PFSK-1 (cell line): ENCODE data around the gene MC1R.

Experiments
- TAF1 ChIP-seq: IDR thresholded peaks from 2 replicates; pipeline ENCODE4 v1.6.1; 2012; ENCODE audit warnings: low read length, control low read depth, borderline replicate concordance; ENCODE audit not compliant: insufficient read depth
- TF ChIP-seq, protein P1 (sequence below), 2 experiments: IDR thresholded peaks; 2 replicates each; pipeline versions ENCODE4 v1.6.1 to v1.8.0; 2011 to 2012; ENCODE audit warnings: low read depth in 2 of 2, low read length in 2 of 2, control low read depth in 1 of 2, inconsistent platforms in 1 of 2, mild to moderate bottlenecking in 1 of 2, moderate library complexity in 1 of 2; ENCODE audit not compliant: insufficient read depth in 1 of 2

DNA sequence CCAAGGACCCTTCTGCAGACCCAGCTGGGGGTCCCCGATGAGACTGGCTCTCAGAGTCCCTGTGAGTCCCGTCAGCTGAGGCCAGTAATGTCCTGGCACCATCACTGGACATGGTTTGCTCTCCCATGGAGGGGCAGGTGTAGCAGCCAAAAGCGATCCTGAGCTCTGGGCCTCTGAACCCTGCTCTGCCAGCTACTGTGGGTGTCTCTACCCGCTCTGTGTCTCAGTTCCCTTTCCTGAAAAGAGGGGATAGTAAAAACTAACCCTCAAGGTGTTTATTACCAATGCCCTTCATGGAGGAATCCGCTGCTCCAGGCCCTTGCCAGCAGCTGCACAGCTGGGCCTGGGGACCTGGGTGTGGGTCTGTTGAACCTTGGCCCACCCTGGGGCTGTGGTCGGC, 13.3 kb downstream of the MC1R start:
- TF ChIP-seq, protein P1, sequence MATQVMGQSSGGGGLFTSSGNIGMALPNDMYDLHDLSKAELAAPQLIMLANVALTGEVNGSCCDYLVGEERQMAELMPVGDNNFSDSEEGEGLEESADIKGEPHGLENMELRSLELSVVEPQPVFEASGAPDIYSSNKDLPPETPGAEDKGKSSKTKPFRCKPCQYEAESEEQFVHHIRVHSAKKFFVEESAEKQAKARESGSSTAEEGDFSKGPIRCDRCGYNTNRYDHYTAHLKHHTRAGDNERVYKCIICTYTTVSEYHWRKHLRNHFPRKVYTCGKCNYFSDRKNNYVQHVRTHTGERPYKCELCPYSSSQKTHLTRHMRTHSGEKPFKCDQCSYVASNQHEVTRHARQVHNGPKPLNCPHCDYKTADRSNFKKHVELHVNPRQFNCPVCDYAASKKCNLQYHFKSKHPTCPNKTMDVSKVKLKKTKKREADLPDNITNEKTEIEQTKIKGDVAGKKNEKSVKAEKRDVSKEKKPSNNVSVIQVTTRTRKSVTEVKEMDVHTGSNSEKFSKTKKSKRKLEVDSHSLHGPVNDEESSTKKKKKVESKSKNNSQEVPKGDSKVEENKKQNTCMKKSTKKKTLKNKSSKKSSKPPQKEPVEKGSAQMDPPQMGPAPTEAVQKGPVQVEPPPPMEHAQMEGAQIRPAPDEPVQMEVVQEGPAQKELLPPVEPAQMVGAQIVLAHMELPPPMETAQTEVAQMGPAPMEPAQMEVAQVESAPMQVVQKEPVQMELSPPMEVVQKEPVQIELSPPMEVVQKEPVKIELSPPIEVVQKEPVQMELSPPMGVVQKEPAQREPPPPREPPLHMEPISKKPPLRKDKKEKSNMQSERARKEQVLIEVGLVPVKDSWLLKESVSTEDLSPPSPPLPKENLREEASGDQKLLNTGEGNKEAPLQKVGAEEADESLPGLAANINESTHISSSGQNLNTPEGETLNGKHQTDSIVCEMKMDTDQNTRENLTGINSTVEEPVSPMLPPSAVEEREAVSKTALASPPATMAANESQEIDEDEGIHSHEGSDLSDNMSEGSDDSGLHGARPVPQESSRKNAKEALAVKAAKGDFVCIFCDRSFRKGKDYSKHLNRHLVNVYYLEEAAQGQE (IDR thresholded peaks at IDR 0.05; ENCODE audit: insufficient read depth in 1 of 2, low read depth in 2 of 2, low read length in 2 of 2) = no peak
- no peak for TF ChIP-seq TAF1
